Calu3 (cell line): ENCODE results near the gene HBP1. TPM values are rescaled to one million over a fixed set of nuclear protein-coding genes. Genes with fewer than 3 reads are reported as not detected.
"Not testable (repeated sequence)": the region's sequence is repeated elsewhere in the genome, so short reads cannot be mapped to it uniquely, and the experiment has no call there.

ENCODE experiments used
- BruUV-seq: library from RNA; stranded (reverse); fragments of 400-500 nt; replicated peaks from 2 replicates; lab custom pipeline; 2021; lab: Mats Ljungman, UMichigan
- CTCF ChIA-PET: fragments of 300-600 bp; sonication (Branson Sonifier 250); formaldehyde crosslinking; loops from one replicate; lab custom pipeline; 2022; ENCODE audit warnings: antibody characterized with exemption; lab: Charles Lee
- DNase-seq: peaks from one replicate; pipeline ENCODE4 v3.0.0; 2022
- H3K27ac Mint-ChIP-seq: one replicate; pipeline ENCODE4 v1.8.0; 2022; ENCODE audit warnings: mixed read lengths; ENCODE audit not compliant: unreplicated experiment
- H3K27me3 Mint-ChIP-seq: one replicate; pipeline ENCODE4 v1.8.0; 2022; ENCODE audit warnings: mixed read lengths; ENCODE audit not compliant: unreplicated experiment
- H3K36me3 Mint-ChIP-seq: one replicate; pipeline ENCODE4 v1.8.0; 2022; ENCODE audit warnings: mild to moderate bottlenecking, moderate library complexity, mixed read lengths; ENCODE audit not compliant: insufficient read depth, unreplicated experiment
- H3K4me1 Mint-ChIP-seq: one replicate; pipeline ENCODE4 v1.8.0; 2022; ENCODE audit warnings: mild to moderate bottlenecking, low read depth, mixed read lengths; ENCODE audit not compliant: unreplicated experiment
- H3K4me3 Mint-ChIP-seq: one replicate; pipeline ENCODE4 v1.8.0; 2022; ENCODE audit warnings: mild to moderate bottlenecking, low read depth, moderate library complexity, mixed read lengths; ENCODE audit not compliant: unreplicated experiment
- H3K9me3 Mint-ChIP-seq: one replicate; pipeline ENCODE4 v1.8.0; 2022; ENCODE audit warnings: low read depth, mixed read lengths; ENCODE audit not compliant: unreplicated experiment
- intact Hi-C: fragments of 100-400 bp; cut with micrococcal nuclease; formaldehyde crosslinking; loops from one replicate; pipeline ENCODE4 v1.10.0; 2022; ENCODE audit not compliant: unreplicated experiment
- total RNA-seq: library from RNA; stranded (reverse); gene quantifications from 2 replicates; pipeline ENCODE4 v1.2.3, GENCODE V29; 2022
- TF ChIP-seq, protein P1 (sequence below): fragments of 200-600 bp; IDR thresholded peaks from one replicate; pipeline ENCODE4 v1.8.0; 2022; ENCODE audit warnings: antibody characterized with exemption; ENCODE audit not compliant: unreplicated experiment

Gene HBP1
- total RNA-seq, 1 experiment from 2014 or later = 32.0 TPM

DNA sequence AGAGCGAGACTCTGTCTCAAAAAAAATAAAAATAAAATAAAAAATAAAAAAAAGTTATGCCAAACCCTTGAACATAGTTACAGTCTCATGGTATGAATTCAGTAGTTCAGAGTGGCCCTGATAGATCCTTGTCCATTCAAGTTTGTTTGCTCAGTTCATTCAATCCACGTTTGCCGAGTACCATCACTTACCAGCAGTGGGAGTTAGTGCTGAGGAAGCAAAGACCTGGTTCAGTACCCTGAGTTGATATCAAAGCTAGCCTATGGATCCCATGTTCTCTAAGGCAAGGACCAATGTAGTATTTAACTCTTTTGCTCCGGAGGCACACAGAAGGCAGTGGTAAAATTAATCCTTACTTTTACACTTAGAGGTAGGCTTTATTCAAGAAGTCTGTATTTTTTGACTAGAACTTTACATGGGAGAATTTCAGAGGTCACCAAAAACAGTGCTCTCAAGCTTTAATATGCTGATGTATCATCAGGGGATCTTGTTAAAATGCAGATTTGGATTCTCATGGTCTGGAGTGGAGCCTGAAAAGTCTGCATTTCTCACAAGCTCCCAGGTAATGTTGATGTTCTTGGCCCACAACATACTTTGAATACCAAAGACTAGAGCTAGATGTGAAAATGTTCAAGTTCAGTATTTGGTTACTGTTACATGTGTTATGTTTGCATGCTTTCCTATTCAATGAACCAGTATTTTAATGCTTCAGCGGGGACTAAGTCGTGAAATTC, 38.1 kb upstream of the HBP1 start:
- DNase-seq = no peak

DNA sequence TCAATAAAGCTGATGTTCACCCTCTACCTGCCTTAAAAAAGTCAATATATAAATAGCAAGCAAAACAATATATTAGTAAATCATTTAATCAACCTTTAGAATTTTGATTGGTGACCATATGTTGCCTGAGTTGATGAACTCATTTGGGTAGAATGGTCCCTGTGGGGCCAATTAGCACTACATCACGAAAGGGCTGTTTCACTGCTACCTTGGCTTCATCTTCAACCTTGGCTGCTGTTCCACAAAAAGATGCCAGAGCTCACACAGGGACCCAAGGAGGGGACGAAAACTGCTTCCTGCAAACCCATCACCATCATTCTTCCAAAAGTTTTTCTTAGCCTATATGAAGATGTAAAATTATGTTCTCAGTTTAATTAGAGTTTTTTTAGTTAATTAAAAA, 35.4 kb upstream of the HBP1 start:
- Mint-ChIP-seq H3K9me3 (no peaks in the 10 kb centered on the region), H3K27ac (no peak overlapping the region), H3K27me3 (peaks cover 10% of the 10 kb centered on the region), H3K4me3 (no peak overlapping the region), H3K4me1 (no peaks in the 10 kb centered on the region), H3K36me3 (no peaks in the 10 kb centered on the region)
- DNase-seq = no peak
- BruUV-seq = no TSS peak
- TF ChIP-seq, protein P1, sequence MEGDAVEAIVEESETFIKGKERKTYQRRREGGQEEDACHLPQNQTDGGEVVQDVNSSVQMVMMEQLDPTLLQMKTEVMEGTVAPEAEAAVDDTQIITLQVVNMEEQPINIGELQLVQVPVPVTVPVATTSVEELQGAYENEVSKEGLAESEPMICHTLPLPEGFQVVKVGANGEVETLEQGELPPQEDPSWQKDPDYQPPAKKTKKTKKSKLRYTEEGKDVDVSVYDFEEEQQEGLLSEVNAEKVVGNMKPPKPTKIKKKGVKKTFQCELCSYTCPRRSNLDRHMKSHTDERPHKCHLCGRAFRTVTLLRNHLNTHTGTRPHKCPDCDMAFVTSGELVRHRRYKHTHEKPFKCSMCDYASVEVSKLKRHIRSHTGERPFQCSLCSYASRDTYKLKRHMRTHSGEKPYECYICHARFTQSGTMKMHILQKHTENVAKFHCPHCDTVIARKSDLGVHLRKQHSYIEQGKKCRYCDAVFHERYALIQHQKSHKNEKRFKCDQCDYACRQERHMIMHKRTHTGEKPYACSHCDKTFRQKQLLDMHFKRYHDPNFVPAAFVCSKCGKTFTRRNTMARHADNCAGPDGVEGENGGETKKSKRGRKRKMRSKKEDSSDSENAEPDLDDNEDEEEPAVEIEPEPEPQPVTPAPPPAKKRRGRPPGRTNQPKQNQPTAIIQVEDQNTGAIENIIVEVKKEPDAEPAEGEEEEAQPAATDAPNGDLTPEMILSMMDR = no peak
- CTCF ChIA-PET = no interaction called here
- intact Hi-C loops = loop anchor here (10.0 kb wide), 1 partner anchor 59 kb away; no protein-coding TSS in a partner anchor

More for the DNA sequence above, 38.1 kb upstream of the HBP1 start:
- Mint-ChIP-seq H3K27ac (no peak overlapping the region), H3K4me3 (no peak overlapping the region), H3K9me3 (no peaks in the 10 kb centered on the region), H3K36me3 (no peaks in the 10 kb centered on the region), H3K4me1 (no peaks in the 10 kb centered on the region), H3K27me3 (peaks cover 2% of the 10 kb centered on the region)
- intact Hi-C loops = loop anchor here (10.0 kb wide), 1 partner anchor 56 kb away; no protein-coding TSS in a partner anchor
- TF ChIP-seq, protein P1 = no peak
- CTCF ChIA-PET = no interaction called here
- no TSS peak for BruUV-seq

DNA sequence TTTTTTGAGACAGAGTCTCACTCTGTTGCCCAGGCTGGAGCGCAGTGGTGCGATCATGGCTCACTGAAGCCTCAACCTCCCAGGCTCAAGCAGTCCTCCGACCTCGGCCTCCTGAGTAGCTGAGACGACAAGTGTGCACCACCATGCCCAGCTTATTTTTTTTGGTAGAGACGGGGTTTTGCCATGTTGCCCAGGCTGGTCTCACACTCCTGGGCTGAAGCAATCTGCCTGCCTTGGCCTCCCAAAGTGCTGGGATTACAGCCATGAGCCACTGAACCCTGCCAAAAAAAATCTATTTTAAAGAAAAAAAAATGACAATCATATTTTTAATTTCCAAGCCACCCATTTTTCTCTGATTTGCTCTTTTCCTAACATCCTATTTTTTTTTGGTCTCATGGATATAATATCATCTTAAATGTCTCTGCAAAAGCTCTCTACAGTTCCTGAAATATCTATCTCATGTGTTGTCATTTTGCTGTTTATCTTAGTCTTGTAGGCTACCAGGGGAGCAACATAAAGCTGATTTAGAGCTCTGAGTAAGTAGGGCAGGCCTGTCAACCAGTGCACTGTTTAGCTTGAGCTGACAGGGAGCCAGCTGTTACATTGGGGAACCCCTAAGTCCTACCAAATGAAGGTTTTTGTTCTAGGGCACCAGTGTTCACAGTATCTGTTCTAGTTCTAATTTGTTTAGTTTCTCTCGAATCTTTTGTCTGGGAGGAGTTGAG, 29.9 kb upstream of the HBP1 start:
- CTCF ChIA-PET = no interaction called here
- no peak overlapping the region for H3K4me3 Mint-ChIP-seq
- no peak overlapping the region for H3K27ac Mint-ChIP-seq
- DNase-seq = no peak
- no peaks in the 10 kb centered on the region for H3K9me3 Mint-ChIP-seq
- TF ChIP-seq, protein P1 = no peak
- no peaks in the 10 kb centered on the region for H3K36me3 Mint-ChIP-seq
- no TSS peak for BruUV-seq
- H3K27me3 Mint-ChIP-seq = peaks cover 23% of the 10 kb centered on the region
- no peaks in the 10 kb centered on the region for H3K4me1 Mint-ChIP-seq
- intact Hi-C loops = loop anchor here (10.0 kb wide), 1 partner anchor 64 kb away; no protein-coding TSS in a partner anchor

DNA sequence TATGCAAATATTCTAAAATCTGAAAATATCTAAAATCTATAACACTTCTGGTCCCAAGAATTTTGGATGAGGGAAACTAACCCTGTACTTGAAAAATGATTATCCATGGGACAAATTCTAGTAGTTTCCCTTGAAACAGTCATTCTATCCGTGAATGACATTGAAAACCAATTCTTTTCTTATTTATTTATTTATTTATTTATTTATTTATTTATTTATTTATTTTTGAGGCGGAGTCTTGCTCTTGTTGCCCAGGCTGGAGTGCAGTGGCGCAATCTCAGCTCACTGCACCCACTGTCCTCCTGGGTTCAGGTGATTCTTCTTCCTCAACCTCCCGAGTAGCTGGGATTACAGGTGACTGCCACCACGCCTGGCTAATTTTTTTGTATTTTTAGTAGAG, 24.9 kb upstream of the HBP1 start:
- H3K27me3 Mint-ChIP-seq, H3K4me3 Mint-ChIP-seq, CTCF ChIA-PET, H3K4me1 Mint-ChIP-seq, DNase-seq, BruUV-seq, H3K27ac Mint-ChIP-seq, H3K36me3 Mint-ChIP-seq, H3K9me3 Mint-ChIP-seq: not testable (repeated sequence)
- intact Hi-C loops = loop anchor here (10.0 kb wide), 1 partner anchor 99 kb away; the partner anchor contains the start of gene PRKAR2B
